ENCODE data around the gene MICAL3.

GRCh38 chr22:18064636-18065035, 40.3 kb upstream of the MICAL3 start:
- no peak for TF ChIP-seq CTCF (IDR thresholded peaks at IDR 0.05; ENCODE audit: control extremely low read depth in 1 of 3, insufficient read depth in 1 of 3, low read depth in 1 of 3, low read length in 3 of 3)
- no peak for TF ChIP-seq POLR2AphosphoS5 (IDR thresholded peaks at IDR 0.05; ENCODE audit: low read depth, low read length)
- TF ChIP-seq USF2 (IDR thresholded peaks at IDR 0.05; ENCODE audit: low read length), result no peak
- no peak for TF ChIP-seq TEAD4 (IDR thresholded peaks at IDR 0.05; ENCODE audit: low read depth, low read length)
- TF ChIP-seq EGR1 (IDR thresholded peaks at IDR 0.05; ENCODE audit: borderline replicate concordance, low read depth, low read length), result no peak
- TF ChIP-seq EZH2 (IDR thresholded peaks at IDR 0.05; ENCODE audit: low read depth, low read length, severe bottlenecking), result no peak
- TF ChIP-seq JUND (IDR thresholded peaks at IDR 0.05; ENCODE audit: low read length), result no peak
- TF ChIP-seq SIX5 (IDR thresholded peaks at IDR 0.05; ENCODE audit: low read depth, low read length), result no peak
- no peak for TF ChIP-seq TAF7 (optimal IDR thresholded peaks at IDR 0.05; ENCODE audit: borderline replicate concordance, low read depth, low read length)
- TF ChIP-seq CEBPB (IDR thresholded peaks at IDR 0.05; ENCODE audit: low read depth, low read length), result no peak
- no peak for TF ChIP-seq SUZ12 (IDR thresholded peaks at IDR 0.05; ENCODE audit: low read length)
- no peak for TF ChIP-seq MAX (IDR thresholded peaks at IDR 0.05)
- no peak for TF ChIP-seq POLR2A (IDR thresholded peaks at IDR 0.05; ENCODE audit: control extremely low read depth in 1 of 2, low read depth in 2 of 2, low read length in 2 of 2)
- TF ChIP-seq ZNF274 (IDR thresholded peaks at IDR 0.05; ENCODE audit: borderline replicate concordance, extremely low read depth, low read length), result no peak
